Measurements from ENCODE around the gene ZBED3.

DNA sequence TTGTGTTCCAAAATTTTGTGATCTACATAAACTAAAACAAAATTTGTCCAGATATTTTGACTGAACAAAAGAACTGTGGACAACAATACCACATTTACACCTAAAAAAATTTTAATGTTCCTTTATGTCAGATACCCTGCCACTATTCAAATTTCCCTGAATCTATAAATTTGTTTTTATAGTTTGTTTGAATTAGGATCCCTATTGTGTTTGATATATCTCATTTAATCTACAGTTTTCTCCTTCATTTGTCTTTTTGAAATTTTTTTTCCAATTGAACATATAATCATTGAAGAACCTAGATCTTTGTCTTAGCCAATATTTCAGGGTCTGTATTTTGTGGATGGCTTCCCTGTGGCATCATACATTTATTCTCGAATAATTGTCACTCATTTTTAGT lies 51.1 kb downstream of the ZBED3 start:
- TF ChIP-seq, protein P1, sequence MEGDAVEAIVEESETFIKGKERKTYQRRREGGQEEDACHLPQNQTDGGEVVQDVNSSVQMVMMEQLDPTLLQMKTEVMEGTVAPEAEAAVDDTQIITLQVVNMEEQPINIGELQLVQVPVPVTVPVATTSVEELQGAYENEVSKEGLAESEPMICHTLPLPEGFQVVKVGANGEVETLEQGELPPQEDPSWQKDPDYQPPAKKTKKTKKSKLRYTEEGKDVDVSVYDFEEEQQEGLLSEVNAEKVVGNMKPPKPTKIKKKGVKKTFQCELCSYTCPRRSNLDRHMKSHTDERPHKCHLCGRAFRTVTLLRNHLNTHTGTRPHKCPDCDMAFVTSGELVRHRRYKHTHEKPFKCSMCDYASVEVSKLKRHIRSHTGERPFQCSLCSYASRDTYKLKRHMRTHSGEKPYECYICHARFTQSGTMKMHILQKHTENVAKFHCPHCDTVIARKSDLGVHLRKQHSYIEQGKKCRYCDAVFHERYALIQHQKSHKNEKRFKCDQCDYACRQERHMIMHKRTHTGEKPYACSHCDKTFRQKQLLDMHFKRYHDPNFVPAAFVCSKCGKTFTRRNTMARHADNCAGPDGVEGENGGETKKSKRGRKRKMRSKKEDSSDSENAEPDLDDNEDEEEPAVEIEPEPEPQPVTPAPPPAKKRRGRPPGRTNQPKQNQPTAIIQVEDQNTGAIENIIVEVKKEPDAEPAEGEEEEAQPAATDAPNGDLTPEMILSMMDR (IDR thresholded peaks at IDR 0.05), result no peak
- TF ChIP-seq POLR2A (IDR thresholded peaks at IDR 0.05), result no peak
